Ecto neural progenitor cell (in vitro differentiated cells): Measurements from ENCODE around the gene FAM171A1.
"Not testable (repeated sequence)": the region's sequence is repeated elsewhere in the genome, so short reads cannot be mapped to it uniquely, and the experiment has no call there.

ENCODE experiments used
- DNase-seq: peaks from one replicate; pipeline ENCODE4 v3.0.0-alpha.2; 2018; ENCODE audit warnings: low spot score

FAM171A1 gene

DNA sequence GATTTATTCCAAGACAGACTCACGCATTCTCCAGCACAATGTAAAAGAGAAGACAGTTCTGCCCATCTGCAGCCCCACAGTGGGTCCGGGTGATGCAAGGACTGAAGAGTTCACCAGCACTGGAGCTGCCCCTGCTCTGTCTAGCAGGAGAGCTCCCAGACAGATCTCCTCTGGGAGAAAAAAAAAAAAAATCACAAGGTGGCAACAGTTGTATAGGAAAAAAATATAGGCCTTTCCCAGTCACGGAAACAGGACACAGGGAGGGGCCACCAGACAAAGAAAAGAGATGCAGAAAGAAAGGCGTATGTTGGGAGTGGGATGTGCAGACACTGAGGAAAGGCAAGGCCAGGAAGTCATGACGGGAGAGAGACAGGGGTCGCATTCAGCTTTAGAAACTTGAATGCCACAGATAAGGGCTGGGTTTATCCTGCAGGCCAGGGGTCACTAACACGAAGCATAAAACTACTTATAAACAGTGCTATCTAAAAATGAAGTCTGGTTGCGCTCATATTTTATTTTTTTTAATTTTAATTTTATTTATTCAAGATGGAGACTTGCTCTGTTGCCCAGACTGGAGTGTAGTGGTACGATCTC, 54.1 kb downstream of the FAM171A1 start:
- DNase-seq: no peak

DNA sequence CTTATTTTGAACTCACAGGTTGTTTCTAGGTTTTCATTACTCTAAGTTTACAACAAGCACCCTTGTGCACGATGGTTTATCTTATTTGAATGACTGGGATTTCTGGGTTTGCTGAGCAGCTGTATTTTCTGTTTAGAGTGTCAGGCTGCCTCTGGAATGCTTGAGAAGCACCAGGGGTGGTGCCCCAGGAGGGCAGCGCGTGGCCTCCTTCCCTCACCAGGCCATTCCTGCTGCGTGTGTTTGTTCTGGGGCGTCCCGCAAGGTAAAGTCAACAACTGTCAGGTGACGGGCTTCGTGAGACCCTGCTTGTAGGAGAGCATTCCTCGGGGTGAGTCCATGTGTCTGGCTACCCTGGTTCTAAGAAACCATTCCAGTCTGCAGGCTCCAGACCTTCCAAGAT, 54.9 kb downstream of the FAM171A1 start:
- DNase-seq: no peak

DNA sequence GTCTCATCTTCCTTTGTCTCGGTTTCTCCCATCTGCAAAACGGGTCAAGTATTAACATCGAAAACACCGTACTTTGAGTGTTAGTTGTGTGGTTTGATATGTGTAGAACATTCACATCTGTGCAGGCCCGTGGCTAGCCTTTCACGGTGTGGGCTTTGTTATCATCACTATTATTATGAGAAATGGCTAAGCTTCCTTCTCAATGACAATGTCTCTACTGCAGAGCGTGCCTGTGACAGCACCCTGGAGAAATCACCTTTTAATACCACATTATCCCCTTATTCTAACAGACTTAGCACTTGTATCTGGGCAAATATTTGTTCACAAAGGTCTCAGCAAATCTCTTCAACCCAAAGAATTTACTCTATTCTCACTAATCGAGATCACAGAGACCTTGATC, 55.8 kb downstream of the FAM171A1 start:
- DNase-seq: no peak

GRCh38 chr10:15314482-15315045, 56.5 kb downstream of the FAM171A1 start:
- DNase-seq: no peak

DNA sequence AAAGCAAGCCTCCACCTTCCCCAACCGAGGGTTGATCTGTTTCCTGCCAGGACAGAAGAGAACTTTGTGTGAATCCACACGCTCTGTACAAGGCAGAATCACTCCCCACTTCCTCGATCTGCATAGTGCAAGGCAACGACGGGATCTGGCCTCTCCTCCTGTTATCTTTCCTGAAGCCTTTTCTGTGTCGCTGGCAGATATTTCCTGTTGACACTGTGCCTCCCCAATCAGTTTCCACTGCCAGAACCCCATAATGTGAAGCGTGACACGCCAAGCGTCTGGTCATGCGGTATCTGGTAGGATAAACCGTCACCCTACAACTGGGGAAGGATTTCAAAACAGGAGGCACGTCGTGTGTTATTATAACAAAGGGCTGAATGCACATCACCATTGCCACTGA, 57.2 kb downstream of the FAM171A1 start:
- DNase-seq: no peak

DNA sequence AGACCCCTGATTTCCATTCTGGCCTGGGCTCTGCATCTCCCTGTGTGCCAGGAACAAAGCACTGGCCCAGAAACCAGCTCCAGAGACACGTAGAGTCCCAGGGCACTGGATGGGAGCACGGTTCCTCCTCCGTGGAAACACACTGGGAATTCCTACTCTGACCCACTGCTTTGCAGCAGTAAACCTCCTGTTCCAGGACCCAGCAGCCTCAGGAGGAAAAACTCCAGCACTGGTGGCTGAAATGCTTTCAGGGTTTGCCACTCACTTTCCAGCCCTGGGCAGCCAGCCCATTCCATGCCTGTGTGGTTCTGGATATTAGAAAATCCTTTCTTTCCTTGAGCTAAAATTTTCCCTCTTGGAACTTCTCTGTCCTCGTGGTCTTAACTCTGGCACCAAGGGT, 58.0 kb downstream of the FAM171A1 start:
- no peak for DNase-seq

GRCh38 chr10:15311569-15312280, 59.4 kb downstream of the FAM171A1 start:
- no peak for DNase-seq

- no peak for DNase-seq
These were observed 60.1 kb downstream of the FAM171A1 start for GRCh38 chr10:15310776-15311568.

- DNase-seq: no peak
These were observed 61.9 kb downstream of the FAM171A1 start for GRCh38 chr10:15309221-15309620.

GRCh38 chr10:15306735-15307280, 64.3 kb downstream of the FAM171A1 start:
- no peak for DNase-seq

DNA sequence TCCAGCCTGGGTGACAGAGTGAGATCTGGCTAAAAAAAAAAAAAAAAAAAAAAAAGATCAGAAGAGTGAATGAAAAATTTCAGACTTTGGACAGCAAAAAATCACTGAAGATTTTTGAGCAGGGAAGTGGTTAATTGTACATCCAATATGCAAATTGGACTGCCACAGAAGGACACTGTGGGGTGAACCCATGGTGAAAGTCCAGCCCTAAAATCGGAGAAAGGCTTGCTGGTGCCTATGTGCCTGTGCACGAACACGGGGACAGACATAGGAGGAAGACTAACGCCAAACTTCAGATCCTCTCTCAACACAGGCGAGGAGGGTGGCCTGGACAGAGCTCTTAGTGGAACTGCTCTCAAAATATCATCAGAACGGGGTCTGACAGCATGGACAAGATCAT, 65.5 kb downstream of the FAM171A1 start:
- no peak for DNase-seq

- DNase-seq: no peak
These were observed 65.9 kb downstream of the FAM171A1 start for GRCh38 chr10:15305161-15305560.

DNA sequence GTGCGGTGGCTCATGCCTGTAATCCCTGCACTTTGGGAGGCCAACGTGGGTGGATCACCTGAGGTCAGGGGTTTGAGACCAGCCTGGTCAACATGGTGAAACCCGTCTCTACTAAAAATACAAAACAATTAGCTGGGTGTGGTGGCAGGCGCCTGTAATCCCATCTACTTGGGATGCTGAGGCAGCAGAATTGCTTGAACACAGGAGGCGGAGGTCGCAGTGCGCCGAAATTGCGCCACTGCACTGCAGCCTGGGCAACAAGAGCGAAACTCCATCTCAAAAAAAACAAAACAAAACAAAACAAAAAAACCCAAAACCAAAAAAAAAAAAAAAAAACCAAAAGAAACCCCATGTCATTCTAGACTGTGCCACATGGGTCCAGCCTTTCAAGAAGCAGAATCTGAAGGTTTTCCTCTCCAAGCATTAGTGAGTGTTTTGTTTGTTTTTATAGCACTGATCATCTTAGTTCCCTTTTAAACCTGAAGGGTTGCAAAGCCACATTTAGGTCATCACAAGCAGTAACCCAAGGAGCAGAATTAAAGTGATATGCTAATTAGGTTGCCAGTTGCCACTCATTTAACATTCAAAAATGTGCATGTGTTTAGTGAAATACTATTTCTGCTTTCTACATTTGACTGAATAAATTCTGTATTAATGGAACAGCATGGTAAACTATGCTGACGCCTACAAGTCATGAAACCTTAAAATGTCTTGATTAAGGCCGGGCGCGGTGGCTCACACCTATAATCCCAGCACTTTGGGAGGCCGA, 68.7 kb downstream of the FAM171A1 start:
- not testable (repeated sequence) for DNase-seq

DNA sequence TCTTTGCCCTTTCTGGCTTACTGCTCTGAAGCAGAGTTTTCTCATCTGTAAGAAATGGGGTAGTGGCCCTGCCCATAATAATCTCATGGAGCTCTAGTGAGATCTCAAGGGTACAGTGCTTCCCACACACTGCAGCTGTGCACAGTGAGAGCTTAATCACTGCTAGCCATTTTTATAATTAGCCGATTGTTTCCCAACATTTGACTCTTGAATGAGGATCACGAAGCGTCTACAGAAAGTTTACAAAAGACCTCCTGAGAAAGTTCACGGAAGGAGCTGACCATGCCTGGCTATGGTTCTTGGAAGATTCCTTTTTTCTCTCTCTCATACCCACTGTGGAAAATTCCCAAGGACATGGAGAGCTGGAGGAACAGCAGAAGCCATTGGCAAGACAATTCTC, 70.4 kb downstream of the FAM171A1 start:
- DNase-seq: no peak

DNA sequence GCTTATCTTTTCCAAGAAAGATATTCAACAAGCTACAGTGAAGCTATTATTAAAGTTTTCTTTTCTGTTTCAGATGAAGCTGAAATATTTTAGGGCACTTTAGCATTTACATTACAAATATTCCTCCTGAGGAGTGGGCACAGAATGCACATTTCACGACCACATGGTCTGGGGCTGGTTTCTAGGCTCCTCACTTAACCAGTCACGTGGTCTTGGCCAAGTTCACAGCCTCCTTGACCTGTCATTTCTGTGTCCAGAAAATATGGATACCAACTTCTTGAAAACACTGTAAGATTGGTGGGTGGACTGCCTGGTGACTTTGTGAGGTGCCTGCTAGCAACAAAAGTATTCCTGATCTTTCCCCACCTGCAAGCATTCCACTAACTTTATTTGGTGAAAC, 70.9 kb downstream of the FAM171A1 start:
- DNase-seq: no peak

DNA sequence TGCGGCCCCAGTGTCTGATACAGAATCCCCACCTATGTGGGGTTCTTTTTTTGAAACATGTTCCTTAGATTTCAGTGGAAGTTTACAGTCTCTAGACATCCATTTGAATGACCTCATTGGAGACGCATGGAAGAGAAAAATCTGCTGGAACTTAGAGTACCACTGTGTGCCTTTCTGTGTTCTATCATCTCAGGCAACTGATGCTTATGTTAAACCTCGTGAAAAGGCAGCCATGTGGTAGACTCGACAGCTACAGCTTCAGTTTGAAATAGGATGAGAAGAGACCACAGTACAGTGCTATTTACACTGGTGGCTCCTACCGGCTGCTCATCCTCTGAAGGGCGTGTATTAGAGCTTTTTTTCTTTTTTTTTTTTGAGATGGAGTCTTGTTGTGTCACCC, 74.4 kb downstream of the FAM171A1 start:
- no peak for DNase-seq

DNA sequence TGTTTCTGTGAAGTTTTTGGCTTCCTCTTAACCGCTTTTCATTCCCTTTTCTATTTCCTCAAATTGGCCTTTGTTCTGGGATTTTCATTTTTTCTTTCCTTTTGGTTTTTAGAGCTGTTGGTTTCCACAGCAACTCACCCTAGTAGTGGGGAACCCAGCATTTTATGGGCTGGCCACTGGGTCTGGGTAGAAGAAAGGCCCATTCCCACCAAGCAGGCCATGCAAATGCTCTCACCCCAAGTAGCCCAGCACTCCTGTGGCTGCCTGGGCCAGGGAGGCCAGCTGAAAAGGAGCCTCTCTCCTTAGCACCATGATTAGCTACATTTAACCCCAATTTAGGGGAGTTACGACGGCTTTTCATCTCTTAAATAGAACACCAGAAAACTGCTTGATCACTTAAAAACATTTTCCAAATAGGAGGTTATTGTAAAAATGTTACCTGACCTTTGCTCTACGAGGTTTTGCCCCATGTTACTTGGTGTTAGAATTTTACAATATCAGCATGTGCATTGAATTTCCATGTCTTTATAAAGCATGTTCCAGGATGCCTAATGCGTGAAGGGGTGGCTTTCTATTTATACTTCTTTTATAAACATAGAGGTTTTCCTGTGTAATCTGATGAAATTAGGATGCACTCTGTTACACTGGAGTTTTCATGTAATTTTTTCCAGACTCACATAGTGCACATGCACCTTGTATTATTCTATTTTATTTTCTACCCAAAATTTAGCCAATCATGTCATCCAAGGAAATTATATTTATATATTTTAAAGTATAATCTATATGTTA, 75.4 kb downstream of the FAM171A1 start:
- DNase-seq: no peak

DNA sequence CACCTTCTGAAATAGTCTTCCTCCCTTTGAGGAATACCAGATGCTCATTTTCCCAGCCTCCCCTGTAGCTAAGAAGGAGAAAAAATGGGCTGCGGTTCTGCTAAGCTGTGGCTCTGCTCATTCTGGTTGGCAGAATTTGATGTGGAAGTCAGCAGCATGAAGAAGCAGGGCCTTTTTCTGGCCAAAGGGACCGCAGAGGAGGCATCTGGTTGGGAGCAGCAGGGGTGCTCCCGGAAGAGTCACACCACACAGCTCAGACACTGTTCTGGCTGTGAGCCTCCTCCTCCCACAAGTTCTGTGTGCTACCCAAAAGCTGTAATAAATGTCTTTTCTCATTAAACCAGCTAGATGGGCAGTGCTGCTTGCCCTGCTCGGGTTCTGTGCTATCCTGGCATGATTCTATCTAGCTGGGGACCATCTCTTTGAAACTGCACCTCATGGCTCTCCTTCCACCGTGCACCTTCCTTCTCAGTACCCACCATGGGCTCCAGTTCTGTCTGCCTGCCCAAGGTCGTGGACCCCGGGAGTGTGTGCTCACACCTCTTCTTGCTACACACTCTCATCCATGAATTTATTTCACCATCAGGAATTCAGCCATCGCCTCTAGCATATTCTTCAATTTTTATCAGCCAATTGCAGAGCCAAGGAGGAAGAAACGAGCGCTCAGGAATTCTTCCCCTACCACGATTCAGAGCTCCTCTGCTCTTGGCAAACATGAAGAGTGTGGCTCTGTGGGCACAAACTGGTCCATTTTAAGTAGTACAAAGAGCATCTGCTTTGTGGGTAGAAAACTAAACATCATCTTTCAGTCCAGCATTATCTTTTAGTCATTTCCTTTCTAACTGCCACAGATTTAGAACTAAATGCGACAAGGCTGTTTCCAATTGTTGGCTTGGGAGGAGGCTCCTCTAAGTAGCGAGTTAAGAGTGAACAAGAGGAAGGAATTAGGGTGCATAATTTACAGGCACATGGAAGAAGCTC, 76.9 kb downstream of the FAM171A1 start:
- no peak for DNase-seq

DNA sequence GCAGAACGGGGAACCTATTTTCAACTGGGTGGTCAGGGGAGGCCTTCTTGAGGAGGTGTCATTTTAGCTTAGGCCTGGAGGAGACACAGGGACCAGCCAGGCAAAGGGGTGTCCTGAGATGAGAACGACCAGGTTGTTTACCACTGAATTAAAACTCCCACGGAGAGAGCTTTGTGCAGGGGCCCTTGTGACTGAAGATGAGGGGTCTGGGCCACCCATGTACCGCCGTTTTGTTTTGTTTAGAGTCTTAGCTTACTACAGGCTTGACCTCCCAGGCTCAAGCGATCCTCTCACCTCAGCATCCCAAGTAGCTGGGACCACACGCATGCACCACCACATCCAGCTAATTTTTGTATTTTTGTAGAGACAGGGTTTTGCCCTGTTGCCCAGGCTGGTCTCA, 80.4 kb downstream of the FAM171A1 start:
- no peak for DNase-seq

DNA sequence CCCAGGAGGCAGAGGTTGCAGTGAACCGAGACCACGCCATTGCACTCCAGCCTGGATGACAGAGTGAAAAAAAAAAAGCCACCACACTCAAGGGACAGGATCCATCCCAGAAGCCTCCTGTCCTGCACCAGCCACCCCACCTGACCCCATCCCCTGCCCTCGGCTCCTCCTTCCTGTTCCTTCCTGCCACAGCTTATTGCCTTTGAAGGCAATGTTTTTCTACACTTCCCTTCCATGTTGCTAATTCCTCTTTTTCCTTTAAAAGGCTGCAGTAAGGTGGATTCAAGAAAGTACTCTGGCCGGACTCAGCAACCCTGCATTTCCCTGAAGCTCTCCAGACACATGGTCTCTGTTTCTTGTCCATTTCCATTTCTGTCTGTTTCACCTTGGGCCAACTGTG, 80.9 kb downstream of the FAM171A1 start:
- no peak for DNase-seq
